HepG2 (cell line): ENCODE data around the gene EPHA2. TPM values are rescaled to one million over a fixed set of nuclear protein-coding genes. Genes with fewer than 3 reads are reported as not detected.

Experiments used
- BHLHE40 ChIP-seq: IDR thresholded peaks from 2 replicates; pipeline ENCODE4 v1.6.1; 2011; ENCODE audit warnings: low read length, improper control_type of control experiment
- FIP1L1 ChIP-seq: fragments of 200-400 bp; formaldehyde crosslinking; IDR thresholded peaks from 2 replicates; pipeline ENCODE4 v1.6.1; 2018; ENCODE audit warnings: low read depth, mild to moderate bottlenecking, low read length, moderate library complexity, borderline replicate concordance; ENCODE audit not compliant: insufficient read depth
- GZF1 ChIP-seq: sonication (generic); formaldehyde crosslinking; IDR thresholded peaks from 2 replicates; pipeline ENCODE4 v1.5.1; 2020; ENCODE audit warnings: mild to moderate bottlenecking, missing genetic modification reagents
- MBNL3 ChIP-seq: fragments of 250-450 bp; sonication (Bioruptor Pico); conservative IDR thresholded peaks from 2 replicates; pipeline ENCODE4 v1.8.0; 2022; ENCODE audit warnings: mild to moderate bottlenecking, inconsistent platforms
- NFE2 ChIP-seq: sonication (generic); formaldehyde crosslinking; IDR thresholded peaks from 2 replicates; pipeline ENCODE4 v1.4.0; 2020; ENCODE audit warnings: missing genetic modification reagents
- RARA ChIP-seq: IDR thresholded peaks from 2 replicates; pipeline ENCODE4 v1.6.1; 2016; ENCODE audit warnings: missing genetic modification reagents, missing compliant biosample characterization
- SRY ChIP-seq: sonication (generic); formaldehyde crosslinking; IDR thresholded peaks from 2 replicates; pipeline ENCODE4 v1.8.0; 2022; ENCODE audit warnings: mild to moderate bottlenecking, missing genetic modification reagents
- U2AF1 ChIP-seq: fragments of 200-400 bp; formaldehyde crosslinking; optimal IDR thresholded peaks from 2 replicates; pipeline ENCODE3; 2017; ENCODE audit warnings: mild to moderate bottlenecking, low read depth, low read length
- ZNF12 ChIP-seq: sonication (generic); formaldehyde crosslinking; IDR thresholded peaks from 2 replicates; pipeline ENCODE4 v1.5.0; 2020; ENCODE audit warnings: missing genetic modification reagents
- ZNF558 ChIP-seq: sonication (generic); formaldehyde crosslinking; IDR thresholded peaks from 2 replicates; pipeline ENCODE4 v1.9.0; 2022; ENCODE audit warnings: mild to moderate bottlenecking, missing genetic modification reagents, borderline replicate concordance
- ZNF709 ChIP-seq: sonication (generic); formaldehyde crosslinking; IDR thresholded peaks from 2 replicates; pipeline ENCODE4 v1.5.0; 2020; ENCODE audit warnings: mild to moderate bottlenecking, missing genetic modification reagents
- ZSCAN12 ChIP-seq: sonication (generic); formaldehyde crosslinking; IDR thresholded peaks from 2 replicates; pipeline ENCODE4 v1.9.0; 2021; ENCODE audit warnings: mild to moderate bottlenecking, missing genetic modification reagents
- polyA plus RNA-seq, 8 experiments: library from polyadenylated mRNA; depleted of rRNA in 3 of 8; stranded (reverse) in 7 of 8; unstranded in 1 of 8; fragments of >200 nt; fragmentation: Illumina TruSeq in 4 of 8; extraction: Trizol in 4 of 8; gene quantifications; 2 replicates each; pipeline versions ENCODE4 v1.2.1 to v1.2.3, GENCODE V29; 2011 to 2016; ENCODE audit warnings: low read depth in 4 of 8, missing spikeins in 1 of 8, mixed read lengths in 1 of 8; ENCODE audit not compliant: insufficient read depth in 1 of 8
- total RNA-seq, 5 experiments: library from RNA; depleted of rRNA; stranded (reverse); fragments of >200 nt; fragmentation: Illumina TruSeq; extraction: Trizol; gene quantifications; 2 replicates each; pipeline ENCODE4 v1.2.3, GENCODE V29; 2016; ENCODE audit warnings: low read depth in 1 of 5
- TF ChIP-seq, protein P1 (sequence below): sonication (generic); formaldehyde crosslinking; IDR thresholded peaks from 2 replicates; pipeline ENCODE4 v1.4.0; 2020; ENCODE audit warnings: mild to moderate bottlenecking, missing genetic modification reagents
- TF ChIP-seq, protein P2 (sequence below): sonication (generic); formaldehyde crosslinking; IDR thresholded peaks from 2 replicates; pipeline ENCODE4 v1.4.0; 2020; ENCODE audit warnings: mild to moderate bottlenecking, missing genetic modification reagents, borderline replicate concordance
- TF ChIP-seq, protein P3 (sequence below): sonication (generic); formaldehyde crosslinking; IDR thresholded peaks from 2 replicates; pipeline ENCODE4 v1.4.0; 2020; ENCODE audit warnings: mild to moderate bottlenecking, missing genetic modification reagents
- TF ChIP-seq, protein P4 (sequence below): sonication (generic); formaldehyde crosslinking; IDR thresholded peaks from 2 replicates; pipeline ENCODE4 v1.4.0; 2020; ENCODE audit warnings: low read depth, mild to moderate bottlenecking, missing genetic modification reagents
- TF ChIP-seq, protein P5 (sequence below): sonication (generic); formaldehyde crosslinking; IDR thresholded peaks from 2 replicates; pipeline ENCODE4 v1.5.0; 2020; ENCODE audit warnings: missing genetic modification reagents
- TF ChIP-seq, protein P6 (sequence below): sonication (generic); formaldehyde crosslinking; IDR thresholded peaks from 2 replicates; pipeline ENCODE4 v1.9.0; 2021; ENCODE audit warnings: missing genetic modification reagents, mild to moderate bottlenecking, borderline replicate concordance

EPHA2 gene
- total and polyA plus RNA-seq, 2 of the 13 experiments (the other 11 are each of a cell fraction or from before 2014, with no cell fraction given), result 33.6 to 53.6 TPM

DNA sequence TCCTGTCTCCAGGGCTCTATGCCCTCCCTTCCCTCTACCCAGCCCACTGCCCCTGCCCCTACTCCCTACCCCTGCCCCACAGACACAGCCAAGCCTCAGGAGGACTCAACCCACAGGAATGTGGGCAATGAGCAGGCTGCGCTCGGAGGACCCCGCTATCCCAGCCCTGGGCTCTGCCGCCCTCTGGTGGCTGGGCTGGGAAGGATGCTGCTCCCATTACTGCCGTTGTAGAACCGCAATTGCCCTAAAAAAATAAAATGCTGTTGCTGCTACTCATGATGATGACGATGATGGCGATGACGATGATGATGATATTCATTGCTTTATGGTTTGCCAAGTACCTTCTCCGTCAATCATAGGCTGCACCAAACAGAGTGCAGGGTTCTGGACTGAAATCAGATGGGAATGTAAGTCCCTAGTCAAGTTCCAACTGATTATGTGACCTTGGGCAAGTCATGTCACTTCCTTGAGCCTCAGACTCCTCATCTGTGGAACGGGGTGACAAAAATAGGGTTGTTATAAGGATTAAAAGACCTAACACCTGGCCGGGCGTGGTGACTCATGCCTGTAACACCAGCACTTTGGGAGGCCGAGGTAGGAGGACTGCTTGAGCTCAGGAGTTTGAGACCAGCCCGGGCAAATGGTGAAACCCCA is 32.0 kb upstream of the EPHA2 start (continued):
- TF ChIP-seq, protein P1, sequence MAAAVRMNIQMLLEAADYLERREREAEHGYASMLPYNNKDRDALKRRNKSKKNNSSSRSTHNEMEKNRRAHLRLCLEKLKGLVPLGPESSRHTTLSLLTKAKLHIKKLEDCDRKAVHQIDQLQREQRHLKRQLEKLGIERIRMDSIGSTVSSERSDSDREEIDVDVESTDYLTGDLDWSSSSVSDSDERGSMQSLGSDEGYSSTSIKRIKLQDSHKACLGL (CRISPR knock-in tag), result no peak
- TF ChIP-seq ZSCAN12 (CRISPR knock-in tag), result no peak
- no peak for TF ChIP-seq SRY (CRISPR knock-in tag)
- no peak for TF ChIP-seq NFE2 (CRISPR knock-in tag)
- TF ChIP-seq BHLHE40, result 0 out of 2 replicates have a peak, but pooled peaks have one; percentile 17
- TF ChIP-seq, protein P2, sequence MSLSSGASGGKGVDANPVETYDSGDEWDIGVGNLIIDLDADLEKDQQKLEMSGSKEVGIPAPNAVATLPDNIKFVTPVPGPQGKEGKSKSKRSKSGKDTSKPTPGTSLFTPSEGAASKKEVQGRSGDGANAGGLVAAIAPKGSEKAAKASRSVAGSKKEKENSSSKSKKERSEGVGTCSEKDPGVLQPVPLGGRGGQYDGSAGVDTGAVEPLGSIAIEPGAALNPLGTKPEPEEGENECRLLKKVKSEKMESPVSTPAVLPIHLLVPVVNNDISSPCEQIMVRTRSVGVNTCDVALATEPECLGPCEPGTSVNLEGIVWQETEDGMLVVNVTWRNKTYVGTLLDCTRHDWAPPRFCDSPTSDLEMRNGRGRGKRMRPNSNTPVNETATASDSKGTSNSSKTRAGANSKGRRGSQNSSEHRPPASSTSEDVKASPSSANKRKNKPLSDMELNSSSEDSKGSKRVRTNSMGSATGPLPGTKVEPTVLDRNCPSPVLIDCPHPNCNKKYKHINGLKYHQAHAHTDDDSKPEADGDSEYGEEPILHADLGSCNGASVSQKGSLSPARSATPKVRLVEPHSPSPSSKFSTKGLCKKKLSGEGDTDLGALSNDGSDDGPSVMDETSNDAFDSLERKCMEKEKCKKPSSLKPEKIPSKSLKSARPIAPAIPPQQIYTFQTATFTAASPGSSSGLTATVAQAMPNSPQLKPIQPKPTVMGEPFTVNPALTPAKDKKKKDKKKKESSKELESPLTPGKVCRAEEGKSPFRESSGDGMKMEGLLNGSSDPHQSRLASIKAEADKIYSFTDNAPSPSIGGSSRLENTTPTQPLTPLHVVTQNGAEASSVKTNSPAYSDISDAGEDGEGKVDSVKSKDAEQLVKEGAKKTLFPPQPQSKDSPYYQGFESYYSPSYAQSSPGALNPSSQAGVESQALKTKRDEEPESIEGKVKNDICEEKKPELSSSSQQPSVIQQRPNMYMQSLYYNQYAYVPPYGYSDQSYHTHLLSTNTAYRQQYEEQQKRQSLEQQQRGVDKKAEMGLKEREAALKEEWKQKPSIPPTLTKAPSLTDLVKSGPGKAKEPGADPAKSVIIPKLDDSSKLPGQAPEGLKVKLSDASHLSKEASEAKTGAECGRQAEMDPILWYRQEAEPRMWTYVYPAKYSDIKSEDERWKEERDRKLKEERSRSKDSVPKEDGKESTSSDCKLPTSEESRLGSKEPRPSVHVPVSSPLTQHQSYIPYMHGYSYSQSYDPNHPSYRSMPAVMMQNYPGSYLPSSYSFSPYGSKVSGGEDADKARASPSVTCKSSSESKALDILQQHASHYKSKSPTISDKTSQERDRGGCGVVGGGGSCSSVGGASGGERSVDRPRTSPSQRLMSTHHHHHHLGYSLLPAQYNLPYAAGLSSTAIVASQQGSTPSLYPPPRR (CRISPR knock-in tag), result 0 out of 2 replicates have a peak, but pooled peaks have one; percentile 29
- TF ChIP-seq, protein P3, sequence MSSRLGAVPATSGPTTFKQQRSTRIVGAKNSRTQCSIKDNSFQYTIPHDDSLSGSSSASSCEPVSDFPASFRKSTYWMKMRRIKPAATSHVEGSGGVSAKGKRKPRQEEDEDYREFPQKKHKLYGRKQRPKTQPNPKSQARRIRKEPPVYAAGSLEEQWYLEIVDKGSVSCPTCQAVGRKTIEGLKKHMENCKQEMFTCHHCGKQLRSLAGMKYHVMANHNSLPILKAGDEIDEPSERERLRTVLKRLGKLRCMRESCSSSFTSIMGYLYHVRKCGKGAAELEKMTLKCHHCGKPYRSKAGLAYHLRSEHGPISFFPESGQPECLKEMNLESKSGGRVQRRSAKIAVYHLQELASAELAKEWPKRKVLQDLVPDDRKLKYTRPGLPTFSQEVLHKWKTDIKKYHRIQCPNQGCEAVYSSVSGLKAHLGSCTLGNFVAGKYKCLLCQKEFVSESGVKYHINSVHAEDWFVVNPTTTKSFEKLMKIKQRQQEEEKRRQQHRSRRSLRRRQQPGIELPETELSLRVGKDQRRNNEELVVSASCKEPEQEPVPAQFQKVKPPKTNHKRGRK (CRISPR knock-in tag), result no peak
- no peak for TF ChIP-seq MBNL3 (CRISPR knock-in tag)
- TF ChIP-seq ZNF558, result no peak
- 0 out of 2 replicates have a peak, but pooled peaks have one; percentile 16 for TF ChIP-seq ZNF12 (CRISPR knock-in tag)
- no peak for TF ChIP-seq ZNF709 (CRISPR knock-in tag)
- no peak for TF ChIP-seq GZF1 (CRISPR knock-in tag)
- TF ChIP-seq FIP1L1, result no peak
- TF ChIP-seq, protein P4, sequence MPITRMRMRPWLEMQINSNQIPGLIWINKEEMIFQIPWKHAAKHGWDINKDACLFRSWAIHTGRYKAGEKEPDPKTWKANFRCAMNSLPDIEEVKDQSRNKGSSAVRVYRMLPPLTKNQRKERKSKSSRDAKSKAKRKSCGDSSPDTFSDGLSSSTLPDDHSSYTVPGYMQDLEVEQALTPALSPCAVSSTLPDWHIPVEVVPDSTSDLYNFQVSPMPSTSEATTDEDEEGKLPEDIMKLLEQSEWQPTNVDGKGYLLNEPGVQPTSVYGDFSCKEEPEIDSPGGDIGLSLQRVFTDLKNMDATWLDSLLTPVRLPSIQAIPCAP (CRISPR knock-in tag), result no peak
- TF ChIP-seq, protein P5, sequence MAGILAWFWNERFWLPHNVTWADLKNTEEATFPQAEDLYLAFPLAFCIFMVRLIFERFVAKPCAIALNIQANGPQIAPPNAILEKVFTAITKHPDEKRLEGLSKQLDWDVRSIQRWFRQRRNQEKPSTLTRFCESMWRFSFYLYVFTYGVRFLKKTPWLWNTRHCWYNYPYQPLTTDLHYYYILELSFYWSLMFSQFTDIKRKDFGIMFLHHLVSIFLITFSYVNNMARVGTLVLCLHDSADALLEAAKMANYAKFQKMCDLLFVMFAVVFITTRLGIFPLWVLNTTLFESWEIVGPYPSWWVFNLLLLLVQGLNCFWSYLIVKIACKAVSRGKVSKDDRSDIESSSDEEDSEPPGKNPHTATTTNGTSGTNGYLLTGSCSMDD (CRISPR knock-in tag), result no peak
- peak; percentile 46 for TF ChIP-seq RARA (CRISPR knock-in tag)
- no peak for TF ChIP-seq U2AF1
- TF ChIP-seq, protein P6, sequence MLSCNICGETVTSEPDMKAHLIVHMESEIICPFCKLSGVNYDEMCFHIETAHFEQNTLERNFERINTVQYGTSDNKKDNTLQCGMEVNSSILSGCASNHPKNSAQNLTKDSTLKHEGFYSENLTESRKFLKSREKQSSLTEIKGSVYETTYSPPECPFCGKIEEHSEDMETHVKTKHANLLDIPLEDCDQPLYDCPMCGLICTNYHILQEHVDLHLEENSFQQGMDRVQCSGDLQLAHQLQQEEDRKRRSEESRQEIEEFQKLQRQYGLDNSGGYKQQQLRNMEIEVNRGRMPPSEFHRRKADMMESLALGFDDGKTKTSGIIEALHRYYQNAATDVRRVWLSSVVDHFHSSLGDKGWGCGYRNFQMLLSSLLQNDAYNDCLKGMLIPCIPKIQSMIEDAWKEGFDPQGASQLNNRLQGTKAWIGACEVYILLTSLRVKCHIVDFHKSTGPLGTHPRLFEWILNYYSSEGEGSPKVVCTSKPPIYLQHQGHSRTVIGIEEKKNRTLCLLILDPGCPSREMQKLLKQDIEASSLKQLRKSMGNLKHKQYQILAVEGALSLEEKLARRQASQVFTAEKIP (CRISPR knock-in tag), result no peak
